Skeletal muscle cell (primary cell): ENCODE measurements around the gene EIF4G3.
"Not testable (repeated sequence)": the region's sequence is repeated elsewhere in the genome, so short reads cannot be mapped to it uniquely, and the experiment has no call there.

Experiments used
- DNase-seq: peaks from one replicate; pipeline ENCODE4 v3.0.0-alpha.2; 2010; ENCODE audit warnings: low read depth
- H3K4me3 ChIP-seq: 2 replicates; pipeline ENCODE4 v1.5.1; 2011; ENCODE audit warnings: low read depth, mild to moderate bottlenecking, control low read depth, low read length, moderate library complexity

Gene EIF4G3

GRCh38 chr1:20930427-20930826, 246.3 kb downstream of the EIF4G3 start:
- H3K4me3 ChIP-seq = no peak overlapping the region
- no peak for DNase-seq

- DNase-seq = no peak
- no peak overlapping the region for H3K4me3 ChIP-seq
These were observed 248.6 kb downstream of the EIF4G3 start for GRCh38 chr1:20928146-20928545.

GRCh38 chr1:20921285-20921684, 255.4 kb downstream of the EIF4G3 start:
- no peak overlapping the region for H3K4me3 ChIP-seq
- no peak for DNase-seq

- H3K4me3 ChIP-seq = no peak overlapping the region
- no peak for DNase-seq
These were observed 263.5 kb downstream of the EIF4G3 start for GRCh38 chr1:20913242-20913641.

GRCh38 chr1:20907526-20907925, 269.2 kb downstream of the EIF4G3 start:
- not testable (repeated sequence) for H3K4me3 ChIP-seq

GRCh38 chr1:20903437-20903836, 273.3 kb downstream of the EIF4G3 start:
- no peak overlapping the region for H3K4me3 ChIP-seq
- no peak for DNase-seq

More at GRCh38 chr1:20907526-20907925, 269.2 kb downstream of the EIF4G3 start:
- not testable (repeated sequence) for DNase-seq

GRCh38 chr1:20900056-20900455, 276.6 kb downstream of the EIF4G3 start:
- H3K4me3 ChIP-seq = no peak overlapping the region

GRCh38 chr1:20899154-20899972, 277.3 kb downstream of the EIF4G3 start:
- no peak overlapping the region for H3K4me3 ChIP-seq
- no peak for DNase-seq

More at GRCh38 chr1:20900056-20900455, 276.6 kb downstream of the EIF4G3 start:
- DNase-seq = no peak

- DNase-seq = no peak
- H3K4me3 ChIP-seq = no peak overlapping the region
These were observed 279.9 kb downstream of the EIF4G3 start for GRCh38 chr1:20896826-20897225.

GRCh38 chr1:20893931-20894330, 282.8 kb downstream of the EIF4G3 start:
- DNase-seq = no peak
- H3K4me3 ChIP-seq = no peak overlapping the region

- DNase-seq = no peak
- H3K4me3 ChIP-seq = no peak overlapping the region
These were observed 285.6 kb downstream of the EIF4G3 start for GRCh38 chr1:20891091-20891490.

- no peak overlapping the region for H3K4me3 ChIP-seq
- DNase-seq = no peak
These were observed 289.5 kb downstream of the EIF4G3 start for GRCh38 chr1:20887246-20887645.

- peak; percentile 23 for DNase-seq
These were observed 291.6 kb downstream of the EIF4G3 start for GRCh38 chr1:20885121-20885520.

GRCh38 chr1:20884513-20884912, 292.2 kb downstream of the EIF4G3 start:
- H3K4me3 ChIP-seq = no peak overlapping the region
- DNase-seq = no peak

More at GRCh38 chr1:20885121-20885520, 291.6 kb downstream of the EIF4G3 start:
- H3K4me3 ChIP-seq = no peak overlapping the region

- no peak for DNase-seq
- H3K4me3 ChIP-seq = no peak overlapping the region
These were observed 292.9 kb downstream of the EIF4G3 start for GRCh38 chr1:20883766-20884165.

GRCh38 chr1:20882837-20883236, 293.9 kb downstream of the EIF4G3 start:
- H3K4me3 ChIP-seq = no peak overlapping the region
- no peak for DNase-seq

- DNase-seq = no peak
- H3K4me3 ChIP-seq = no peak overlapping the region
These were observed 297.9 kb downstream of the EIF4G3 start for GRCh38 chr1:20878799-20879198.

GRCh38 chr1:20875198-20875973, 301.3 kb downstream of the EIF4G3 start:
- H3K4me3 ChIP-seq = no peak overlapping the region
- no peak for DNase-seq

GRCh38 chr1:20873311-20873710, 303.4 kb downstream of the EIF4G3 start:
- no peak for DNase-seq
- H3K4me3 ChIP-seq = no peak overlapping the region

GRCh38 chr1:20871419-20871818, 305.3 kb downstream of the EIF4G3 start:
- no peak overlapping the region for H3K4me3 ChIP-seq

GRCh38 chr1:20870718-20871117, 306.0 kb downstream of the EIF4G3 start:
- DNase-seq = no peak
- no peak overlapping the region for H3K4me3 ChIP-seq

More at GRCh38 chr1:20871419-20871818, 305.3 kb downstream of the EIF4G3 start:
- DNase-seq = no peak
